GM06990 (cell line): Measurements from ENCODE around the gene SPATA31C1.
"Not testable (repeated sequence)": the region's sequence is repeated elsewhere in the genome, so short reads cannot be mapped to it uniquely, and the experiment has no call there.

ENCODE experiments used
- DNase-seq: peaks from one replicate; pipeline ENCODE4 v3.0.0-alpha.2; 2011; ENCODE audit not compliant: insufficient read length; ENCODE audit errors: extremely low read depth
- H3K27me3 ChIP-seq: replicated peaks from 2 replicates; pipeline ENCODE4 v1.6.0; 2011; ENCODE audit warnings: low read length; ENCODE audit not compliant: control insufficient read depth, insufficient read depth
- H3K36me3 ChIP-seq: 2 replicates; pipeline ENCODE4 v1.5.1; 2011; ENCODE audit warnings: low read length; ENCODE audit not compliant: control insufficient read depth, insufficient read depth
- H3K4me3 ChIP-seq: replicated peaks from 2 replicates; pipeline ENCODE4 v1.5.1; 2011; ENCODE audit warnings: low read depth, mild to moderate bottlenecking, control low read depth, low read length
- TF ChIP-seq, protein P1 (sequence below): IDR thresholded peaks from 2 replicates; pipeline ENCODE4 v1.5.1; 2011; ENCODE audit warnings: low read length, control low read depth, mild to moderate bottlenecking, inconsistent platforms; ENCODE audit not compliant: insufficient read depth, poor library complexity, severe bottlenecking

SPATA31C1 gene

DNA sequence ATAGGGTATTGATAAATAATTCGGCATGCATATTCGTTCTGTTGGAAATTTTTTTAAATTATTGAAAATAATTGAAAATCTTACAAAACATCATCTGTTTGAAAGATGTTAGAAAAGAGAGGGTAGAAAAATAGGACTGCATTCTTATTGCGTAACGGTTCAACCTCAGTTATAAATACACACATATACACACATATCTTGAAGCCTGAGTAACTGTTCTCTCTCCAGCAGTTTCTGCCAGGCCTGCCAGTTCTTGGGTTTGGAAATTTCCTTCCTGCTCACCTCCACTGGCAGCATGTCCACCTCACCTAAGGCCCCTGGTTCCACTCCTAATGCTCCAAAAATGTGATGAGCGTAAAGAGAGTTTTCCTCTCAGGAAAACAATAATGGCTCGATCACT lies 26.0 kb upstream of the SPATA31C1 start:
- no peak for DNase-seq
- H3K4me3 ChIP-seq = no peak overlapping the region
- no peaks in the 10 kb centered on the region for H3K36me3 ChIP-seq
- H3K27me3 ChIP-seq = peaks cover 1% of the 10 kb centered on the region; the same call in 1 of the 2 replicates
- TF ChIP-seq, protein P1, sequence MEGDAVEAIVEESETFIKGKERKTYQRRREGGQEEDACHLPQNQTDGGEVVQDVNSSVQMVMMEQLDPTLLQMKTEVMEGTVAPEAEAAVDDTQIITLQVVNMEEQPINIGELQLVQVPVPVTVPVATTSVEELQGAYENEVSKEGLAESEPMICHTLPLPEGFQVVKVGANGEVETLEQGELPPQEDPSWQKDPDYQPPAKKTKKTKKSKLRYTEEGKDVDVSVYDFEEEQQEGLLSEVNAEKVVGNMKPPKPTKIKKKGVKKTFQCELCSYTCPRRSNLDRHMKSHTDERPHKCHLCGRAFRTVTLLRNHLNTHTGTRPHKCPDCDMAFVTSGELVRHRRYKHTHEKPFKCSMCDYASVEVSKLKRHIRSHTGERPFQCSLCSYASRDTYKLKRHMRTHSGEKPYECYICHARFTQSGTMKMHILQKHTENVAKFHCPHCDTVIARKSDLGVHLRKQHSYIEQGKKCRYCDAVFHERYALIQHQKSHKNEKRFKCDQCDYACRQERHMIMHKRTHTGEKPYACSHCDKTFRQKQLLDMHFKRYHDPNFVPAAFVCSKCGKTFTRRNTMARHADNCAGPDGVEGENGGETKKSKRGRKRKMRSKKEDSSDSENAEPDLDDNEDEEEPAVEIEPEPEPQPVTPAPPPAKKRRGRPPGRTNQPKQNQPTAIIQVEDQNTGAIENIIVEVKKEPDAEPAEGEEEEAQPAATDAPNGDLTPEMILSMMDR = no peak

- DNase-seq = no peak
- TF ChIP-seq, protein P1 = no peak
- no peak overlapping the region for H3K4me3 ChIP-seq
- H3K27me3 ChIP-seq = peaks cover 1% of the 10 kb centered on the region; the same call in 1 of the 2 replicates
- H3K36me3 ChIP-seq = no peaks in the 10 kb centered on the region
Observed at GRCh38 chr9:87892956-87893355, 24.8 kb upstream of the SPATA31C1 start.

DNA sequence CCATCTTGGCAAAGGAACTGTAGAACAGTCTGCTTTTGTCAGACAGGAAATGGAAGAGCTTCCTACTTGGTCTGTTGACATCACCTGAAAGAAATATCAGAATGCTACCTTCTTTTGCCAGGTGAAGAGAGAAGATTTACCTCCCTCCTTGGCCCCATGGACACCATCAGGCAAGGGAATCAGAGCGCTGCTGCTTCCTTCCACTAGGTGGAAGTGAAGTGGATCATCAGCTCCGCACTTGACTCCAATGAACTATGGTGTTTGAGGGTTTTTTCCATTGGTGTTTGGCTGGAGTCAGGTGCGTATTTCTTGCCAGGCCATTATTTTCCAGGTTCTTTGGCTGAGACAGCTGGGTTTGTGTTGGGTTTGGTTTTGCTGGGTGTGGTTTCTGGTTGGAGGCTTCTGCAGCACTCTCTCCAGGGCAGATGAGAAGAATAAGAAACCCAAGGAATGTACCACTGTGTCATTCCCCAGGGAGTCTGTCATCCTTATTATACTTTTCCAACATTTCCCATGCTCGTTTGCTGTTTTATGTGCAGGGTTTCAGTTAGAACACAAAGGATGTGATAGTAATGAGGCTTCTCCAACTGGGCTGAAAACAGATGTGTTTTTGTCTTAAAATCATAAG lies 22.6 kb upstream of the SPATA31C1 start:
- no peak for DNase-seq
- H3K27me3 ChIP-seq = peaks cover 1% of the 10 kb centered on the region; the same call in 1 of the 2 replicates
- H3K36me3 ChIP-seq = no peaks in the 10 kb centered on the region
- H3K4me3 ChIP-seq = no peak overlapping the region
- TF ChIP-seq, protein P1 = peak; percentile 16

DNA sequence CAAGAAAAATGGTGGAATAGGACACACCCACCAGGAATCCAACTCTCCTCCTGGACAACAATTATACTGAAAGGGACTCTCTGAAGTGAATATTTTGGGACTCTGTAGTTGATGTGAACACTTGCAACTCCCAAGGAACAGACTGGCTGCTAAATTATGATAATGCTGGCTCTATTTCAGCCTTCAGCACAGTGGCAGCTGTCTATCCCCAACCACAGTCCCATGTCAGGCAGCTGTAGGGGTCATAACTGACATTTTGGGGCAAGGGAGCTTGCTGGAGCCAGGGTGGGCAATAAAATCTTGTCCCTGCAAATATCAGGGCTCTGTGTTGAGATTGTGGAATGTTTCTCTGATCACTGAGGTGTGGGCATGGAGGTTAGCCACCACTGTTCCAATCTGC lies 20.9 kb upstream of the SPATA31C1 start:
- Histone ChIP-seq H3K4me3 (no peak overlapping the region), H3K27me3 (peaks cover 1% of the 10 kb centered on the region; the same call in 1 of the 2 replicates), H3K36me3 (no peaks in the 10 kb centered on the region)
- DNase-seq = no peak
- TF ChIP-seq, protein P1 = no peak

GRCh38 chr9:87898151-87898550 lies 19.6 kb upstream of the SPATA31C1 start:
- DNase-seq = no peak
- TF ChIP-seq, protein P1 = no peak
- Histone ChIP-seq H3K27me3 (peaks cover 1% of the 10 kb centered on the region; the same call in 1 of the 2 replicates), H3K4me3 (no peak overlapping the region), H3K36me3 (no peaks in the 10 kb centered on the region)

- not testable (repeated sequence) for H3K27me3 ChIP-seq, H3K36me3 ChIP-seq, H3K4me3 ChIP-seq, DNase-seq
Observed at GRCh38 chr9:87902371-87902770, 15.4 kb upstream of the SPATA31C1 start.
